K562 (cell line): ENCODE measurements around the gene GMDS. TPM values are rescaled to one million over a fixed set of nuclear protein-coding genes. Genes with fewer than 3 reads are reported as not detected.

ENCODE experiments used
- ATAC-seq: fragments of 200-7000 bp; cut with Tn5 transposase; 3 replicates; pipeline ENCODE4 v1.9.1; 2020; ENCODE audit warnings: moderate library complexity
- BruUV-seq: library from RNA; stranded (reverse); fragments of 400-500 nt; replicated peaks from 2 replicates; lab custom pipeline; 2021; lab: Mats Ljungman, UMichigan
- CTCF ChIA-PET: fragments of 300-600 bp; formaldehyde crosslinking; extraction: SDS; loops from one replicate; lab custom pipeline; 2021; ENCODE audit warnings: low intra/inter-chr PET ratio; lab: Yijun Ruan, JAX
- POLR2A ChIA-PET: fragments of 300-600, 350-650 bp; sonication (Branson Sonifier 250); formaldehyde crosslinking; extraction: SDS; loops from one replicate; lab custom pipeline; 2021; ENCODE audit warnings: antibody characterized with exemption, inconsistent platforms; lab: Yijun Ruan, JAX
- DNase-seq, 4 experiments: peaks; one replicate each; pipeline versions ENCODE4 v3.0.0 to v3.0.0-alpha.2; 2011 to 2018; ENCODE audit warnings: low spot score in 3 of 4, mixed read lengths in 3 of 4; ENCODE audit errors: extremely low read depth in 1 of 4
- FAIRE-seq: peaks from 2 replicates; lab custom pipeline; 2011; peaks lifted over from hg19 to GRCh38; lab: Jason Lieb, UNC
- H2AFZ ChIP-seq: 2 replicates; pipeline ENCODE4 v1.6.0; 2011; ENCODE audit warnings: low read depth, low read length, control low read depth, inconsistent platforms
- H3K27ac ChIP-seq: fragments of 200-600 bp; 3 replicates; pipeline ENCODE4 v1.8.0; 2011; ENCODE audit warnings: low read depth, mild to moderate bottlenecking, control low read depth, inconsistent platforms, low read length, moderate library complexity, mixed read lengths; ENCODE audit errors: extremely low read depth
- H3K27me3 ChIP-seq, 2 experiments: fragments of 300-600 bp in 1 of 2; 2 replicates in 1 of 2; 3 replicates in 1 of 2; pipeline versions ENCODE4 v1.6.0 to v1.8.0; 2011; ENCODE audit warnings: inconsistent platforms in 2 of 2, low read length in 2 of 2, mild to moderate bottlenecking in 1 of 2, mixed read lengths in 1 of 2, moderate library complexity in 1 of 2; ENCODE audit not compliant: control insufficient read depth in 2 of 2, insufficient read depth in 2 of 2
- H3K36me3 ChIP-seq: fragments of 300-600 bp; 3 replicates; pipeline ENCODE4 v1.8.0; 2011; ENCODE audit warnings: mild to moderate bottlenecking, low read length, inconsistent platforms; ENCODE audit not compliant: control insufficient read depth, insufficient read depth
- H3K4me1 ChIP-seq, 2 experiments: fragments of 200-600 bp in 1 of 2; replicated peaks in 1 of 2; 2 replicates in 1 of 2; 3 replicates in 1 of 2; pipeline versions ENCODE4 v1.5.1 to v1.8.0; 2011; ENCODE audit warnings: inconsistent platforms in 2 of 2, low read length in 2 of 2, mild to moderate bottlenecking in 1 of 2, mixed read lengths in 1 of 2, moderate library complexity in 1 of 2; ENCODE audit not compliant: control insufficient read depth in 2 of 2, insufficient read depth in 2 of 2
- H3K4me2 ChIP-seq: 2 replicates; pipeline ENCODE4 v1.6.1; 2011; ENCODE audit warnings: low read length, control low read depth, inconsistent platforms, mixed read lengths; ENCODE audit not compliant: insufficient read depth
- H3K4me3 ChIP-seq: fragments of 200-600 bp; sonication (generic), shearing (Covaris generic); 2 replicates; pipeline ENCODE4 v1.5.1; 2016; ENCODE audit warnings: control low read depth, inconsistent platforms
- H3K79me2 ChIP-seq: fragments of 200-600 bp; 3 replicates; pipeline ENCODE4 v1.8.0; 2011; ENCODE audit warnings: low read length, inconsistent platforms; ENCODE audit not compliant: control insufficient read depth, insufficient read depth
- H3K9ac ChIP-seq, 2 experiments: 2 replicates each; pipeline versions ENCODE4 v1.6.0 to v1.6.1; 2011; ENCODE audit warnings: low read depth in 2 of 2, low read length in 2 of 2, control low read depth in 1 of 2, inconsistent platforms in 1 of 2, mild to moderate bottlenecking in 1 of 2, mixed read lengths in 1 of 2; ENCODE audit not compliant: insufficient read depth in 1 of 2
- H3K9me1 ChIP-seq: one replicate; pipeline ENCODE4 v1.6.0; 2011; ENCODE audit warnings: inconsistent platforms, mild to moderate bottlenecking, low read length, moderate library complexity; ENCODE audit not compliant: control insufficient read depth, insufficient read depth
- H3K9me3 ChIP-seq: replicated peaks from 2 replicates; pipeline ENCODE4 v1.5.1; 2011; ENCODE audit warnings: low read depth, low read length, inconsistent platforms; ENCODE audit not compliant: control insufficient read depth, insufficient read depth
- H4K20me1 ChIP-seq: replicated peaks from 2 replicates; pipeline ENCODE4 v1.6.1; 2011; ENCODE audit warnings: low read length, inconsistent platforms, mixed read lengths; ENCODE audit not compliant: control insufficient read depth, insufficient read depth
- E2F5 ChIP-seq: sonication (generic); formaldehyde crosslinking; IDR thresholded peaks from 2 replicates; pipeline ENCODE4 v1.8.0; 2022; ENCODE audit warnings: mild to moderate bottlenecking, missing genetic modification reagents
- NR2C2 ChIP-seq, 2 experiments: fragments of 200-800 bp in 1 of 2; sonication (Bioruptor generic) in 1 of 2; sonication (generic) in 1 of 2; formaldehyde crosslinking in 1 of 2; IDR thresholded peaks; 2 replicates each; pipeline versions ENCODE4 v1.6.1 to v1.8.0; 2016 to 2022; ENCODE audit warnings: mild to moderate bottlenecking in 1 of 2, missing compliant biosample characterization in 1 of 2, missing genetic modification characterization in 1 of 2, missing genetic modification reagents in 1 of 2
- TAF7 ChIP-seq: fragments of 450-650 bp; IDR thresholded peaks from 2 replicates; pipeline ENCODE4 v1.6.1; 2016; ENCODE audit warnings: missing genetic modification characterization, missing compliant biosample characterization
- ZNF407 ChIP-seq: fragments of 450-650 bp; IDR thresholded peaks from 2 replicates; pipeline ENCODE4 v1.6.1; 2016; ENCODE audit warnings: low read depth
- WGBS: fragments of 100-300 bp; shearing (Covaris generic); methylation state at CpG from one replicate; pipeline ENCODE4 v1.1.6; 2016; ENCODE audit warnings: low coverage, mixed read lengths; ENCODE audit not compliant: insufficient coverage; ENCODE audit errors: missing lambda C conversion rate; 5-methylcytosine and 5-hydroxymethylcytosine counted together
- in situ Hi-C: fragments of 300-500 bp; cut with MboI; formaldehyde crosslinking; loops from 4 replicates; pipeline ENCODE4 v1.15.0; 2018; ENCODE audit warnings: inconsistent platforms, mixed read lengths
- intact Hi-C: fragments of 100-400 bp; cut with micrococcal nuclease; formaldehyde crosslinking; loops from 2 replicates; pipeline ENCODE4 v1.14.2; 2022
- polyA plus RNA-seq, 8 experiments: library from polyadenylated mRNA; depleted of rRNA in 4 of 8; stranded (reverse) in 5 of 8; unstranded in 3 of 8; fragments of >200 nt; fragmentation: Nextera tagmentation in 2 of 8; fragmentation: Illumina TruSeq in 1 of 8; extraction: Ambion mirVana in 2 of 8; extraction: Trizol in 1 of 8; gene quantifications; 2 replicates each; pipeline versions ENCODE4 v1.2.1 to v1.2.3, GENCODE V29; 2011 to 2014; ENCODE audit warnings: inconsistent platforms in 1 of 8, missing spikeins in 1 of 8
- total RNA-seq, 7 experiments: library from RNA; depleted of rRNA in 6 of 7; stranded (reverse); fragments of >200 nt in 6 of 7; fragmentation: Illumina TruSeq in 2 of 7; extraction: Trizol in 2 of 7; gene quantifications; 2 replicates each; pipeline versions ENCODE4 v1.2.1 to v1.2.3, GENCODE V29; 2011 to 2021; ENCODE audit warnings: low replicate concordance in 1 of 7

The GMDS gene
- total and polyA plus RNA-seq, 9 of the 15 experiments (the other 6 are each of a cell fraction or from before 2014, with no cell fraction given): 0.48 to 31.8 (median 13.4) TPM

- Histone ChIP-seq H3K9me3 (no peaks in the 10 kb centered on the region), H2AFZ (no peak overlapping the region), H3K9ac (no peak overlapping the region), H3K27ac (no peak overlapping the region), H3K4me3 (no peak overlapping the region), H3K9me1 (no peaks in the 10 kb centered on the region), H3K79me2 (no peaks in the 10 kb centered on the region)
- BruUV-seq: no TSS peak
- in situ Hi-C loops: no loop called here
- WGBS: 8% methylated on average over 4 of the region's 4 CpGs
- CTCF ChIA-PET: no interaction called here
- TF ChIP-seq TAF7 (tag) (no peak), ZNF407 (no peak), NR2C2 (CRISPR knock-in tag; IDR thresholded peaks at IDR 0.05) (no peak), NR2C2 (tag; IDR thresholded peaks at IDR 0.05) (no peak), E2F5 (CRISPR knock-in tag) (no peak)
- TF ChIP-seq, all 486 proteins: peak for 0
- DNase-seq: no peak
- no peak for FAIRE-seq
- no peaks in the 10 kb centered on the region for H3K36me3 ChIP-seq
- no peak for ATAC-seq
- POLR2A ChIA-PET: no interaction called here
- H3K27me3 ChIP-seq: peaks cover 3 to 12% of the 10 kb centered on the region in 2 experiments; a peak in 3 of 5 replicates
- H3K4me2 ChIP-seq: no peak overlapping the region
- intact Hi-C loops: no loop called here
- H3K4me1 ChIP-seq: no peaks in the 10 kb centered on the region; a peak in 1 of 5 replicates
- H4K20me1 ChIP-seq: no peaks in the 10 kb centered on the region; the same call in 1 of the 2 replicates
Observed at GRCh38 chr6:2033544-2033943, 211.9 kb downstream of the GMDS start.
